Measurements from ENCODE around the gene POU2AF1.

- TF ChIP-seq CTCF (IDR thresholded peaks at IDR 0.05) (no peak), POLR2A (IDR thresholded peaks at IDR 0.05) (no peak)
Measured at GRCh38 chr11:111366560-111367410, 12.3 kb downstream of the POU2AF1 start.

Measured in right lobe of liver (tissue), 4 donors.